ENCODE data around the gene SBNO1.
"Not testable (repeated sequence)": the region's sequence is repeated elsewhere in the genome, so short reads cannot be mapped to it uniquely, and the experiment has no call there.

The SBNO1 gene

DNA sequence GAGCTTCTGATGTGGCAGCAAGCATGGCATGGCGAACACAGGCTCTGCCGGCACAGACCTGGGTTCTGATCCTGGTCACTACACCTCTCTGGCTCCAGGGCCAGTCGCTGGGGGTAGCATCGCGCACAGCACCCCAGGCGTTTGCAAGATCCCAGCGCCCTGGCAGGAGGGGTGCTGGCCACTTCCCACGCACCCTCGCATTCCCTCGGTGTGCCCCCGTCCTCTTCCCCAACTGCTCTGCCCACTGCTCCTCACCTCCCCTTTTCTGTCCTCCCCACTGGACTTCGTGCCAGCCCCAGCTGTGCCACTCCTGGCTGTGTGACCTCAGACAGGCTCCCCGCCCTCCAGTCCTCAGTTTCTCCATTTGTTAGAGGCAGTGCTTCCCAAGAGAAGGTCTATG lies 95.8 kb downstream of the SBNO1 start:
- DNase-seq = no peak

DNA sequence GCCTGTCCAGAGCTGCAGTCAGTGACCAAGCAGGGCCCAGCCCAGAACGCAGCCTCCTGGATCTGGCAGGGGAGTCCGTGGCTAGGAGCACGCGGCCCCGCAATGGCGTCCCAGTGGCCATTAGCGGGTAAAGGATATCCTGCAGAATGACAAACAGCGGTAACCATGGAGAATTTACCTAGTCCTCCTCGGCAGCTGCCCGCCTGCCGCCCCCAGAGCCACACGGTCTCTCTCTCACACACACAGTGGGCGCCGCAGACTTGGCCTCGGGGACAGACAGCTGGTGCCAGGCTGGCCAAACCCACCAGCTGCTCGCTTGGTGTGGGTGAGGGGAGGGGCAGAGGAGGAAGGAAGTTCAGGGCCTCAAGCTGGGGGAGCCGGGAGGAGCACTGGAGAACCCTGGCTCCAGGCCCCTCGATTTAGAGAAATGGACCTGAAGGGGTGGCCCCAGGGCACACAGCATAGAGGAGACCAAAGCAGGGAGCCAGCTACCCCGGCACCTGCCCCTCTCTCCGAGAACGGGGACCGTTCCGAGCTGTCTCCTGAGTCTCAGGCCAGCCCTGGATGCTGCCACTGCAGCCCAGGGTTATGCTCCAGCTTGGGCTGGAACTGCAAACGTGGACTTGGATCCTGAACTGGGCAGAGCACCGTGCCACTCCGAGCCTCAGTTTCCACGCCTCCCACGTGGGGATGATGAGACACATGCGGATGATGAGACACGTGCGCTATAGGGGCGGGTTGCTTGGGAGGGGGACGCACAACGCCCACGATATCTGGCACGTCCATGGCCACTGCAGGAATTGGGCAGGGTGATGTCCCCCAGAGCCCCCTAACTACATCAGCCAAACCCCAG lies 96.4 kb downstream of the SBNO1 start:
- DNase-seq = no peak

DNA sequence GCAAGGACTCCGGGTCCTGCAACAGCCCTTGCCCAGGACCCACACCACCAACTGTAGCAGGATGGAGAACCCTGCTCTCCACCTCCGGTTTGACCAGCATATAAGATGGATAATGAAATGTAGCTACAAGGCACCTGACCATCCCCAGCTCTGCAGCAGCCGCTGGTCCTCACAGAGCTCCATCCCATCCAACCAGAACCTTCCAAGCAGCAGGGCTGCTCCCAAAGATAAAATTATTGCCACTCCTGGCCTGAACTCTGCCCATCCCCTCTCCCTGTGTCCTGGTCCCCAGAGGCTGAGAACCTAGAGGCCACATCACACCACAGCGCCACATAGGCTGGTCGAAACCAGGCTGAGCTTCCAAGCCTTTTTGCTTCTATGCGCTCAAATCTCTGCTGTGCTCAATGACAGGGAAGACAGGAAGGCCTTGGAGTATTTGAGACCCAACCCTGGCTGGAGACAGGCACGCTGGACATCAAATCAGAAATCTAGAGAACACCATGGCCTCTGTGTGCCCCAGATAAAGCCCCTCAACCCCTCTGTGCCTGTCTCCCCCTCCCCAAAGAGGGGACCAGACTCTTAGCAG lies 97.2 kb downstream of the SBNO1 start:
- DNase-seq = no peak

DNA sequence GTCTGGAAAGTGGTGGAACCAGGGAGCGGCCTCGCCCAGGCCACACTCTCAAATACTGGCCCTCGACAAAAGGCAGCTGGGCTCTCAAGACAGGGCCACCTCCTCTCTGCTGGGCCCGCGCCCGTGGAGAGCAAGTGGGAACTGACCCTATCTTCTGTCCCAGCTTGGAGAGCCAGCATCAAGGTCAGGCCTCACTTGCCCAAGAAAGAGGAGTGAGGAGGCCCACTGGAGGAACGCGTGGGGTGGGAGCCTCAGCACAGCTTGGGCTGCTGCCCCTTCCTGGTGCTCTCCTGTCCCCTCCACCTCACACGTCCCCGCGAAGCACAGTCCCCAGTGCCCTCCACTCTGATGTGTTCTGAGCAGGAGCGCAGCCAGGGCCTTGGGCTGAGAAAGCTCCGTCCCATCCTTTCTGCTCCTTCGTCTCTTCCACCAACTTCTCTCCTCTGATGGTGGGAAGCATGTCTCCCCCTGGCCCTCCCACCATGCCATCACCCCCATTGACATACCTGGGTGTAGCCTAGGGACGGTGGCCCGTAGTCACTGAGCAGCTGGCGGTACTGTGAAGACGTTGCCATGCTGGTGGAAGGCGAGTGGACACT lies 97.9 kb downstream of the SBNO1 start:
- DNase-seq = no peak

DNA sequence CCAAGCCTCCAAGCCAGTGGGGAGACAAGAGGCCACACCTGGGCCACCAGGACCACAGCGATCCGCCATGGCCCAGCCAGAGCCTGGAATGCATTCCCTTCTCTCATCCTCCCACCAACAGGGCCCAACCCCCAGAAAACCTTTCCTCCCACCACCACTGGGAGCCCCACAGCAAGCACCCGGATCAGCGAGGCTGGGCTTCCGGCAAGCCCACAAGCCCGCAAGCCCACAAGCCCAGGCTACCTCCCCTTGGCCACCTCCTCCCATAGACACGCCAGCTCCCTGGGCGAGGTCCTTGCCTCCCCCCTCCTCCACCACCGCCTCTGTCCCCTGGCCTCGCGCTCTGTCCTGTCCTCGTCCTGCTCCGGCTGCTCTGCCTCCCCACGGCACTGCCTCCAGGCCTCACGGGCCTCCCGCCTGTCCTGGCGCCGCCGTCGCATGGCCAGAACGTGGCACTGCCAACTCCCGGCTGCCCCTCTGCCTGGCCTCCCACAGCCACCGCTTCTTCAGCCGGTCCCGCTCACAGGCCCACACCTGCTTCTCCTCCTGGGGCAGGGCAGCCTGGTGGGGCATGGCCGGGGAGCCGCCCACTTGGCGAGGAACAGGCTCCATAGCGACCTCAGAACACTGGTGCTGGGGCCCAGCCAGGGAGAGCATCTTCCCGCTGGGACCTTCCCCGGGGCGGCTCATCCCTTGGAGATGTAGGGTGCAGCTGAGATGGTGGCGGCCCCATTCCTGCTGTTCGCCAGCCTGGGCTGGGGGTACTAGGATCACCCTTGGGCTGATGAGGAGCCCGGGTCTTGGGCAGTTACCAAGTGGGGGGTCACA lies 98.6 kb downstream of the SBNO1 start:
- DNase-seq = peak; percentile 58

DNA sequence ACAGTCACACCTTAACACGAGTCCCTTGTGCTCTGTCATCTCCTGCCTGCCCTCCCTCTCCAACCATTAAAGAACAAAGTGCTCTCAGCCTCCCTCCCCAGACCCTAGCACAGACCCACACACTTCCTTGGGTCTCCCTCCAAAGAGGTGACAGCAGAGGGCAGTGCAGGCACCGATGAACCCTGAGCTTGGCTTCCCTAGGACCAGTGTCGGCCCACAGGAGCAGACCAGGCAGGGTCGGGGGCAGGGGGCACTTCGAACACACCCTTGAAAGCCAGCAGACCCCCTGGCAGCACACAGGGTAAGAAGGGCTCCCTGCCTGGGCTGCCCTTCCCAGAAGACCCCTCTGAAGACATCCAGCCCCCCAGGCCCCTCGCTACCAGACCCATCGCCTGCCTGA lies 100.0 kb downstream of the SBNO1 start:
- peak; percentile 80 for DNase-seq

DNA sequence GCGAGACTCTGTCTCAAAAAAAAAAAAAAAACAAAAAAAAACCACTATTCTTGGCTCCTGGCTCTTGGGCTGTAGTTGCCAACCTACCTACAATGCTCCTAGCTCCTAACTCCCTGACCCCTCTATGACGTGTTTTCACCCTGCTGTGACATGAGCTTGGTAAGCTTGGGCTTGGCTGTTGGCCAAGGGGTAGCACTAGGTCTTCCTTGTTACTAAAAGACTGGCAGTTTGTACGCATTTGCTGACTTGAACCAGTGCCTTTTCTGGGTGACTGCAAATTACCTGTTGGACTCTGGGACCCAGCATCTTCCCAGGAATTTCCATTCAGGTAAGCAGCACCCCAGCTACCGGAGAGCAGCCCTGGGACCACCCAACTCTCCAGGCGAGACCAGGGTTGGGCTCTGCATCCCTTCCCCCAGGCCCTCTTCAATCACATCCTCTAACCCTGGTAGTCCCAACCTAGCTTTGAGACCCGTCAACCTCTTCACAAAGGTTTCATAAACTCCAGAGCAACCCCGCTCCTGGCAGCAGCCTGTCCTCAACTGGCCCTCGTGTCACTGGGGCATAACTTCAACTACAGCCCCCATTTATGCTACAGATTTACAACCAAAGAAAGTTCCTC lies 101.3 kb downstream of the SBNO1 start:
- no peak for DNase-seq

DNA sequence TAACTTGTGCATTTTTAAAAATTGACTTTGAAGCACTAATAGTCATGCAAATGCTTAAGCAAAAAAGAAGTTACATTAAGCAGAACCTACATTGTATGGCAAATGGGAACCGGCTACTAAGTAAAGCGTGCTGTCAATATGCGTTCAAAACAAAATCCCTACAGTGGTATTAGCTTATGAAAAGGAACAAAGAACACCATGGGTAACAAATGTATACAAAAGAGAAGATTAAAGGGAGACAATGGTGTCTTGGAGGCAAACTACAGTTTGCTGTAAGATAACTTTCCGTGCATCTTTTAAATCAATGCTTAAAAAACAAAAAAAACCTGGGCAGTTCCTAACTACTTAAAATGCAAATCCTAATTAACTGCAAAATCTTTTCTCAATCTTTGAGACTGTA lies 103.5 kb downstream of the SBNO1 start:
- no peak for DNase-seq

DNA sequence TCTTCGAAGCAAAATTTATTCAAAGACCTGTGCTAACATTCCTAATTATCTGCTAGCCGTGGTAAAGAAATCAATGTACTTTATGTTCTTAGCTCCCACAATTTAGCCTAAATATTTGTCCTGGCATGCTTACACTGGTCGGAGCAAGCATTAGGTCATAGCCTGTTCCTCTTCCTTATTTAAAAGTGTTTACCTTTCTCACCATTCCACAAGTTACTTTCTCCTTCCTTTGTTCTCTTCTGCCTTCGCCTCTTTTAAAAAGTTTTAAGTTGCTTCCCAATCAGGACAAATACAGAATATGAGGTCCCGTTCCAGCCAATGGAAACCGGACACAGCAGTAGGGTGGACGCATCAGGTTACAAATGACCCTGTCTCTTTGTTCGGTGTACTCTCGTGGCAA lies 104.6 kb downstream of the SBNO1 start:
- no peak for DNase-seq

DNA sequence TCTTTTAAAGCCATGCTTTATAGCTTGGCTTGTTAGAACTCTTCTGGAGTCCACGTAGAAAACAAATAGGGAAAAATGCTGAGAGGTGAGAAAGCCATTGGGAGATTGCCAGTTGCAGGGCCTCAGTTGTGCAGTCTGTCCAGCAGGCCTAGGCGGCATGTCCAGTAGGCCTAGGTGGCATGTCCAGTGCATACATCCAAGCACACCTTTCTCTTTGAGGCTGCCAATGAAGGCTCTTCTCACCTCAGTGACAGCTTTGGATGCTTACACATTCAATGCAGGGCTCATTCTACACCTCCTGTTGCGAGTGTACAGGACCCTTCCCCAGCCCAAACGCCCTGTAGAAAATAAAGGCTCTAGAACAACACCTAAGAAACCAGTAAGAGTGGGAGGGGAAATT lies 106.1 kb downstream of the SBNO1 start:
- DNase-seq = no peak

DNA sequence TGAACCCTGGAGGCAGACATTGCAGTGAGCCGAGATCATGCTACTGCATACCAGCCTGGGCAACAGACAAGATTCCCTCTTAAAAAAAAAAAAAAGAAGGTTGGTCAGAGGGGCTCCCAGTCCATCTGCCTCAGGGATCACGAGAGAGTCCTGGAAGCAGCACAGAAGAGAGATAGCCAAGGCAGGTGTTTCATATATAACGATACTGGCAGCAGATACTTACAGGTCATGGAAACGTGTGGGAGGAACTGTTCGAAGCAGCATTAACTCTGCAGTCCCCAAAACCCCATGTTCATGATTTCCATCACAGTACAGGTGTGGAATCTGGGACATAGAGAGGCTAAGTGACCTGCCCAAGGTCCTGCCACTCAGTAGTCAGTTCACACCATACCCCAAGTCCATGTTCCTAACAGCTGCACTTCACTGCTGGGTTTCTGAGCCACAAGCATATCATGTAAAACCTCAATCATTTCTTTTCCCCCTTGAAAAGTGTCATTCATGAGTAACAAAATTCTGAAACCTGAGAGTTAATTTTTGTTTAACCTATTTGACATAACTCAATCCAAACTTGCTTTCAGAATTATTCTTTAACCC lies 109.7 kb downstream of the SBNO1 start:
- no peak for DNase-seq

DNA sequence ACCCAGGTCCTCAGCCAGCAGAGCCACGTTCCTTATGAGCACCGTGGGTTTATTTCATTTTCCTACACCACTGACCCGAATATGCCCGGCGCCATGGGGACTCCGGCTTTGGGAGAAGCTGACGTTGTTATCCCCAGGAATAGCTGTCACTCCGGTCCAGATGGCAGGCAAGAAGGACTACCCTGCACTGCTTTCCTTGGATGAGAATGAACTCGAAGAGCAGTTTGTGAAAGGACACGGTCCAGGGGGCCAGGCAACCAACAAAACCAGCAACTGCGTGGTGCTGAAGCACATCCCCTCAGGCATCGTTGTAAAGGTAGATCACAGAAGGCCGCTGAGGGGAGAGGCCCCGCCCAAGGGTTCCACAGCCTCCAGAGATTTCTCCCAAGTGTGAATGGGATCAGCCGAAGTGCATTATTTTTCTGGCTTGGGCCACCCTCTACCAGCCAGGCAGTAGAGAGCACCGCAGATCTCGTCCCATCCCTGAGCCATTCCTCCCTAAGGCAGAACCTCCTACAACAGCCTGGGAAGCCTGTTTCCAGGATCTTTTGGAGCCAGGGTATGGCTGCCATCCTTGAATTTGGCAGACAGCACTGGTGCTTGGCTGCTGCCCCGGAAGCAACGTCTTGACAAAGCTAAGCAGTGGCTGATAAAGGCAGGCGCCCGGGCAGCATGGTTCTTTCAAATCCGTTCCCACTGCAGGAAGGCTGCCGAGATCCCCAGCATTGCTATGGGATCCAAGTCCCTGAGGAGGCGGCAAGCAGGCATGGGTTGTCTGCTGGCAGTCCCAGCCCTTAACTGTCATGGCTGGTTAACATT lies 110.8 kb downstream of the SBNO1 start:
- no peak for DNase-seq

DNA sequence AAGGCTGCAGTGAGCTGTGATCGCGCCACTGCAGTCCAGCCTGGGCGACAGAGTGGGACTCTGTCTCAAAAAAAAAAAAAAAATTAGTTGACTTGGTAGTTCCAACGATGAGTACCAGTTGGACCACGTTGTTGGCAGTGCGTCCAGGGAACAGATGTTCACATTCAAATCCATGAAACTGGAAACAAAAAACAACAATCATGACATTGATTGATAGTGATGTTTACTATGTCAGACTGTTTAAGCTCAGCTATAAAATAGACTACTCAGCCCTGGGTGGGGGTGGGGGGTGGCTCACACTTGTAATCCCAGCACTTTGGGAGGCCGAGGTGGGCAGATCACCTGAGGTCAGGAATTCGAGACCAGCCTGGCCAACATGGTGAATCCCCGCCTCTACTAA lies 112.3 kb downstream of the SBNO1 start:
- DNase-seq = not testable (repeated sequence)

DNA sequence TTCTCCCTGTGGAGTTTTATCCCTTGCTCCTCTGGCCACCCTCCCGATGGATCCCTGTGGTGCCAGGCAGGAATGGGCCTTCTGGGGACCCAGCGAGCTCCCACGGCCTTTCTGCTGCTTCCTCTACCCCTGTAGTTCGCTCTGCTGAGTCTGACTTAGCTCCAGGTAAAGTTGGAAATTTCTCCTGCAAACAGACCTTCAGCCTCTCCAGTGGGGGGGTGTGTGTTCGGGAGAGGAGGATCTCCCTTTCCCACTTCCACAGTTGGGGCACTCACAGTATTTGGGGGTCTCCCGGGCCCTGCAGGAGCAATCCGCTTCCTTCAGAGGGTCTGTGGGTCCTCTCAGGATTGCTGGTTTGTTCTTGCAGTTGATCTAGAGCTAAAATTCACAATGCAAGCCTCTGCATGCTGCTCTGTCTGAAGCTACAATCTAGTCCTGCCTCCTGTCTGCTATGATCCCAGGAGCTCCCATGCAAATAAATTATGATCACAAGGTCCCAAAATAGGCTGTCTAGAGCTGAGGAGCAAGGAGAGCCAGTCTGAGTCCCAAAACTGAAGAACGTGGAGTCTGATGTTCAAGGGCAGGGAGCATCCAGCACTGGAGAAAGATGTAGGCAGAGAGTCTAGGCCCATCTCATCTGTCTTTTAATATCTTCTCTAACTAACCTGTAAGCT lies 113.1 kb downstream of the SBNO1 start:
- DNase-seq = no peak

DNA sequence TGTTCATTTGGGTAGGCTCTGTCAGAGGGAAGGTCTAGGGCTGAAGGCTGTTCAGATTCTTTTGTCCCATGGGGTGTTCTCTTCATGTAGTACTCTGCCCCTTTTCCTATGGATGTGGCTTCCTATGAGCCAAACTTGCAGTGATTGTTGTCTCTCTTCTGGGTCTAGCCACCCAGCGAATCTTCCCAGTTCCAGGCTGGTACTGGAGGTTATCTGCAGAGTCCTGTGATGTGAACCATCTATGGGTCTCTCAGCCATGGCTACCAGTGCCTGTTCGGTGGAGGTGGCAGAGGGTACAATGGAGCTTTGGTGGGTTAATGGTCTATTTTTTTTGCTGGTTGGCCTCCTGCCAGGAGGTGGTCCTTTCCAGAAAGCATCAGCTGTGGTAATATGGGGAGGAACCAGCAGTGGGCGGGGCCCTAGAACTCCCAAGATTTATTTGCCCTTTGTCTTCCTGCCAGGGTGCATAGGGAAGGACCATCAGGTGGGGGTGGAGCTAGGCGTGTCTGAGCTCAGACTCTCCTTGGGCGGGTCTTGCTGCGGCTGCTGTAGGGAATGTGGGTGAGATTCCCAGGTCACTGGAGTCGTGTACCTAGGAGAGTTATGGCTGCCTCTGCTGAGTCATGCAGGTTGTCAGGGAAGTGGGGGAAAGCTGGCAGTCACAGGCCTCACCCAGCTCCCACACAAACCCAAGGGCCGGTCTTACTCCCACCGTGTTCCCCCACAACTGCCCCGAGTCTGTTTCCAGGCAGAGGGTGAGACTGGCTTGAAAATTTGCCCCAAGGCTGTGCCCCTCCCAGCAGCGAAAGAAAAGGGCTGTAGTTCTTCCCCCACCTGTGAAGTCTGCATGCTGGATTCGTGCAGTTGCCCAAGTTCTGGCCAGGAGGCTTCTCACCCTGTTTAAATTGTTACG lies 113.9 kb downstream of the SBNO1 start:
- peak; percentile 87 for DNase-seq

DNA sequence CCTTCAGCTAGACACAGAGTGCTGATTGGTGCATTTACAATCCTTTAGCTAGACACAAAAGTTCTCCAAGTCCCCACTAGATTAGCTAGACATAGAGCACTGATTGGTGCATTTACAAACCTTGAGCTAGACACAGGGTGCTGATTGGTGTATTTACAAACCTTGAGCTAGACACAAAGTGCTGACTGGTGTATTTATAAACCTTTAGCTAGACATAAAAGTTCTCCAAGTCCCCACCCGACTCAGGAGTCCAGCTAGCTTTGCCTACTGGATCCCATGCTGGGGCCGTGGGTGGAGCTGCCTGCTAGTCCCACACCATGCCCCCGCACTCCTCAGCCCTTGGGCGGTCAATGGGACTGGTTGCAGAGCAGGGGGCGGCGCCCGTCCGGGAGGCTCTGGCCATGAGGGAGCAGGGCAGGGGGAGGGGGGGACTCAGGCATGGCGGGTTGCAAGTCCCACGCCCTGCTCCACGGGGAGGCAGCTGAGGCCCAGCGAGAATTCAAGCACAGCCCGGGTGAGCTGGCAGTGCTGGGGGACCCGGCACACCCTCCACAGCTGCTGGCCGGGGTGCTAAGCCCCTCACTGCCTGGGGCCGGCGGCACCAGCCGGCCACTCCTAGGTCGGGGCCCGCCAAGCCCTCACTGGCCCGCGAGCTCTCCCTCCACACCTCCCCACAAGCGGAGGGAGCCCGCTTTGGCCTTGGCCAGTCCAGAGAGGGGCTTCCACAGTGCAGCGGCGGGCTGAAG lies 115.5 kb downstream of the SBNO1 start:
- not testable (repeated sequence) for DNase-seq

DNA sequence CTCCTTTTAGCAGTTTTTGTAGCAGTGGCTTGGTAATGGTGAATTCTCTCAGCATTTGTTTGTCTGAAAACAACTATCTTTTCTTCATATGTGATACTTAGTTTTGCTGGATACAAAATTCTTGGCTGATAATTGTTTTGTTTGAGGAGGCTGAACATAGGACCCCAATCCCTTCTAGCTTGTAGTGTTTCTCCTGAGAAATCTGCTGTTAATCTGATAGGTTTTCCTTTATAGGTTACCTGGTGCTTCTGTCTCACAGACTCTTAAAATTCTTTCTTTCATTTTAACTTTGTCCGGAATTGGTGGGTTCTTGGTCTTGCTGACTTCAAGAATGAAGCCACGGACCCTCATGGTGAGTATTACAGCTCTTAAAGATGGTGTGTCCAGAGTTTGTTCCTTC lies 116.5 kb downstream of the SBNO1 start:
- not testable (repeated sequence) for DNase-seq

DNA sequence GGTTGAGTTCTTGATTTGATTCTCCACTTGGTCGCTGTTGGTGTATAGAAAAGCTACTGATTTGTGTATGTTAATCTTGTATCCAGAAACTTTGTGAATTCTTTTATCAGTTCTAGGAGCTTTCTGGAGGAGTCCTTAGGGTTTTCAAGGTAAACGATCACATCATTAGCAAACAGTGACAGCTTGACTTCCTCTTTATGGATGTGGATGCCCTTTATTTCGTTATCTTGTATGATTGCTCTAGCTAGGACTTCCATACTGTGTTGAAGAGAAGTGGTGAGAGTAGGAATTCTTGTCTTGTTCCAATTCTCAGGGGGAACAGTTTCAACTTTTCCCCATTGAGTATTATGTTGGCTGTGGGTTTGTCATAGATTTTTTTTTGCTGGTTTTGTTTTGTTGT lies 119.0 kb downstream of the SBNO1 start:
- DNase-seq = no peak

DNA sequence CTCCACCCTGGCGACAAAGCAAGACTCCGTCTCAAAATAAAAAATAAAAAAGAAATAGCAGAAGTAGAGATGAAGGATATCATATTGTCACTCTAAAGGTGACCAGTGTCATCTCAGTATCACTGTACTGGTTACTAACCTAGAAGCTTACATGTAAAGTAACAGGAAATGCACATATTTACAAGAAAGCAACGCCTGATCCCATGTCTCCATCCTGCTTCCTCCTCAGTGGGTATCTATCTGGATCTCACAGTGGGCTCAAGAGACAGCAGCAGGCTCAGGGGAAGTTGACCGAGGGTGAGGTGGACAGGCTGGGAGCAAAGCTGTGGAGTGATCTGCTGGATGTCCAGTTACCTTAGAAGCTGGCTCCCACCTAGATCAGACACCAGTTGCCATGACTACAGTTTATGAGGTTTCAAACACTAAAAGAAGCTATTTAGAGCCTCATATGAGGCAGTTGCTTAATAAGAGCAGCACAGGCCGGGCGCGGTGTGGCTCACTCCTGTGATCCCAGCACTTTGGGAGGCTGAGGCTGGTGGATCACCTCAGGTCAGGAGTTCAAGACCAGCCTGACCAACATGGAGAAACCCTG lies 120.9 kb downstream of the SBNO1 start:
- DNase-seq = peak; percentile 52
